Right renal pelvis (tissue), 4 donors: ENCODE measurements around the gene ZFYVE28. TPM values are rescaled to one million over a fixed set of nuclear protein-coding genes. Genes with fewer than 3 reads are reported as not detected.
"Not testable (repeated sequence)": the region's sequence is repeated elsewhere in the genome, so short reads cannot be mapped to it uniquely, and the experiment has no call there.

Source experiments
- DNase-seq, 4 donors: peaks; one replicate each; pipeline ENCODE4 v3.0.0-alpha.2; 2013; ENCODE audit warnings: low read depth in 4 of 4, low spot score in 3 of 4, missing footprints in 1 of 4
- polyA plus RNA-seq, 4 donors: library from polyadenylated mRNA; unstranded; fragments of 120-200 nt; gene quantifications; one replicate each; pipeline ENCODE4 v1.2.1, GENCODE V29; 2013; ENCODE audit not compliant: insufficient read length in 4 of 4

The ZFYVE28 gene
- polyA plus RNA-seq, 4 donors = 1.9 to 3.0 (median 2.5) TPM

DNA sequence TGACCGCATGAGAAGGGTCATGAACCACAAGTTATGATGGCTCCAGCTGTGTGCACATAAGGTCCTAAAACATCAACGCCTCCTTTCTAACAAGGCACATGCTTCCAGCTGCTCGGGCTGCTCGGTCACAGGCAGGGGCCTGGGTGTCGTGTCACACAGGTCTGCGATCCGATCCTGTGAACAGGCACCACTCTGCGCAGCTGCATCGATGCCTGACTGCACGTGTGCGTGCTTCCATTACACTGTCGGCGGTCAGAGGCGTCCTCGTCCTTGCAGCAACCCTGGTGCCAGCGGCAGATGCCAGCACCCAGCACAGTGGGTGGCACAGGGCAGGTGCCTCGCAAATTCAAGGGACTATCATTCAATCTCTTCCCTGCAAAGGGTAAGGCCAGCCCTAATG is 23.9 kb downstream of the ZFYVE28 start:
- DNase-seq = no peak

DNA sequence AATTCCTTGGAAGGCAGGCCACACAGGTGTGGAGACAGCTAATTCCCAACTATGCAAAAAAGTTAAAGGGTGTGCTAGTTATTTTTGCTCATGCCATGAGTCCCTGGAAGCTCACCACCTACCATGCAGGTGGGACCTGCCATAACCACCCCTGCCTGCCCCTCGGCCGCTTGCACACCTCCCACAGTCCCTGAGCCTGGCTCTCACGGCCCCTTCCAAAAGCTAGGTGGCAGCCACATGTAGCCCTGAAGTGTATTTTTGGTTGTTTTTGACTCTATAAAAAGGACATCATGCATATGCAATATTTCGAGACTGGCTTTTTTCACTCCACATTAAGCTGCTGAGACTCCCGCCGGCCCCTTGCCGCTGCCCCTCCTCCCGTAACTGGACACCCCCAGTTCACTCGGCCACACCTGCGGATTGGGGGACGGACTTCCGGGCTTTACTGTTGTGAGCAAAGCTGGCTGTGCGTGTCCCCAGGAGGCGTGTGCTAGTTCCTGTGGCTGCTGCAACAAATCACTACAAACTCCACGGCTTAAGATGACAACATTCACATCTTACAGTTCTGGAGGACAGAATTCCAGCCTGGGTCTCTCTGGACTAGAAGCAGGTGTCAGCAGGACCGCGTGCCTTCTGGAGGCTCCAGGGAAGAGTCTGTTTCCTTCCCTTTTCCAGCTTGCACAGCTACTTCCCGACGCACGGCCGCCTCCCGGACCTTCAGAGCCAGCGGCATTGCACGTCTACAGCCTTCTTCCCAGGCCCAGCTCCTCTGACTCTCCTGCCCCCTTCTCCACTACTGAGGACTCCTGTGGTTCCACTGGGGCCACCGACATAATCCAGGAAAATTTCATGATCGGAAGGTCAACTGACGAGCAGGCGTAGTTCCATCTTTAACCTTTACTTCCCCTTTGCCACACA is 24.8 kb downstream of the ZFYVE28 start:
- DNase-seq = peak in 1 of 4 donors; percentile 73

DNA sequence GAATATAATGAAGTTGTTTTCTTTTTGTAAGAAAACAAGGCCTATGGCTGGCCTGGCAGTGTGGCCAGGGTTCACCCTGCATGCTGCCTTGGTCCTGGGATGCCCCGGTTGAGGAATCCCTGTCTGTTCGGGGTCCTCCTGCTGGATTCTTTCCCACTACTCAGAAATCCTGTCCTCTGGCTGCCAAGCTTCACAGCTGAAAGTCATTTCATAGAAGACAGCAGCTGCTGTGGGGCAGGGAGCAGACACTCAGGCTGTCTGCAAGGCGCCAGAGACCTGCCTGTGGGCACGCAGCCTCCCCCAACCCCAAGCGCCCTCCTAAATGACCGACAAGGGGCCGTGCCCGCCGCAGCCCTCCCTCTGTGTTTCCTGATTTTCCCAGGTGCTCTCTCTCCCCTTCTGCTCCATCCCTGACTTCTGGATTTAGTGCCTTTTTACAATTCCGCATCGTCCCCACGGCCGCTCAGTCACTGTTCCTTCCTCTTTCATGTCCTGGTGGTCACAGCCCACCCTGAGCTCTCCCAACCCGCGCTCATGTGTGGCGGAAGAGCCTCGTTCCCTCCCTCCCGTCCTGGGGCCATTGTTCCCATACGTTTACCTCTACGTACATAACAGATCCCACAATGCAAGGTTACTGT is 27.5 kb downstream of the ZFYVE28 start:
- no peak for DNase-seq

DNA sequence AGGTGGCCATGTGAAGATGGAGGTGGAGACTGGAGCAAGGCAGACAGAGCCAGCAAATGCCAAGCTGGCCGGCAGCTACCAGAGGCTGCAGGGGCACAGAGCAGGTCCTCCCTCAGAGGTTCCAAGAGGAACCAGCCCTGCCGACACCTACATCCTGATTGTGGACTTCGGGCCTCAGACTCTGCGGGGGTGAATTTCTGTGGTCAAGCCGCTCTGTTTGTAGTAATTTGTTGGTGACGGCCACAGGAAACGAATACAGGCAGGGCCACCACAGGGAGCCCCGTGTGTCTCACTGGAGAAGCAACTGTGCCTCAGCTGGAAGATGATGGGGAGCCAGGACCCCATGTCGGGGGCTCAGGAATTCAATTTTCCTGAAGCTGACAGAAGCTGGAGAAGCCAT is 28.3 kb downstream of the ZFYVE28 start:
- DNase-seq = no peak

DNA sequence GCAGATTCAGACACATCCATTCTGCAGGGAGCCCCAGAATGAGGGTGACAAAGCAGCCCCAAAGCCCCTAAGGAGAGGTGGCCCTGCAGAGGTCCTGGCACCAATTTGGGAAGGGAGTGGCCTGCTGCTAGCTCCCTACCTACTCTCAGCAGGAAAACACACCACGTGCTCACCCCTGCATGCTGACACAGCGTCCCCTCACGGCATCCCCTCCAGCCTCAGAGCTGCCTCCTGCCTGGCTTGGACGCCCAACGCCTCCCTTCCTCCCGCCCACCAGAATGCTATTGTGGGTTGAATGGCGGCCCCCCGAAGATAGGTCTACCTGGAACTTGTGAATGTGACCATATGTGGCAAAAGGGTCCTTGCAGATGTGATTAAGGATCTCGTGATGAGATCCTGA is 28.8 kb downstream of the ZFYVE28 start:
- DNase-seq = no peak

DNA sequence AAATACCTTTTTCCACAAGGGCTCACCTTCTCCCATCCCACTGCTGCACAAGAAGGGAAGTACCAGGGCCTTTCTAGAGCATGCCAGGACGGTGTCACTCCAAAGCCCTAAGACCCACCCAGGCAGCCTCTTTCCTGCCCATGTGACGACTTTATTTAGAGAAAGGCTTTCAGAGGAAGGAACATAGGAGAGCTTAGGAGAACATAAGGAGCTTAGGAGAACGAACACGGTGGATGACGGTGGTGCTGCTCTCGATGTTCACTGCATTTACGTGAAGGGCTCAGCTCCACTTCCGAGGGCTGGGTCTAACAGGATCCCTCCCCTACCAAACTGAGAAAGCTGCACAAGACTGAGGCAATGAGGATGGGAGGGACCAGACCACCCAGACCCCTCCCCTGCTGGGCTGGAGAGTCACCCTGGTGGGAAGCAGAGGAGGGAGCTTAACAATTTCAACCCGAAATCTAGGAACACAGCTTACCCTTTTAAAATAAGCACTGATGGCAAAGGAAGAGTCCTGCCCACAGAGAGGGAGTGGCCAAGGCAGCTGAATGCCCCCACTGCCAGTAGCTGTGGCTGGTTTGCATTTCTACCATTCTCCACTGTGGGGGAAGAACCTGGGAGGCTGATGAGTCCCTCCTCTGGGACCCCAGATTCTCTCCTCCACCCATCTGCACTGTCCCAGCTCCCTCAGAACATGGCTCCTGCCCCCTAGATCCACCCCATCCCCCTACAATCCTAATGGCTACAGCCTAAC is 29.8 kb downstream of the ZFYVE28 start:
- DNase-seq = no peak

DNA sequence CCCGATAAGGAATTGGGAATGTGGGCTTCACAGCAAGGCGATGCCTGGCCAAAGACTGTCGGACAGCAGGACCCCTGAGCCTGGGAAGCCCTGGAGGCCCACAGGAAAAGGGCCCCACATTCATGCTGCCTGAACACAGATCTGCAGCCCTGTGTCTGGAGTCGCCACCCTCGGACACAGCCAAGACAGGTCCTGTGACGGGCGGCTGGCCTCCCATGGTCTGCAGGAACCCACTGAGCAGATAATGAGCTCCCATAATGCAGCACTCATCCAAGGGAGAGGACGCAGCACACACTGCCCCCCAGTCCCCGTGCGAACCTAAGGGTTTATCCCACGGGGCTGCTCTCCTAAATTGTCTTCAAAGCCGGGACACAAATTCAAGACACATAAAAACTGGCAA is 30.6 kb downstream of the ZFYVE28 start:
- no peak for DNase-seq

DNA sequence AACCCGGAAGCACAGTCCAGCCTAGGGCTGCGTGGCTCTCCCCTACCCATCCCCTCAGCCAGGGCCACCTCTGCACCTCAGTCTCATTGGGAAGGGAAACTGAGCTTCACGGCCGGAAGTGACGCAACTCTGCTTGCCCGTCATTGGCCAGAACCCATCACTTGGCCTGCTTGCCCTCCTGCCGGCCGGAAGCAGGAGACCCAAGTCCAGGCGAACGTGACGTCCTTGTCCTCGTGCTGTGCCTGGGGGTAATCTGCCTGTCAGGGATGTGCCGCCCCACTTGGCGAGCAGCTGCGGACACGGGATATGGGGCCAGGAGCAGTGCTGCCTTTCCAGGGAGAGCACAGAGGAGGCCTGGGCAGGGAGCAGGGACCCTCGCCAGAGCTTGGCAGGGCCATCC is 31.2 kb downstream of the ZFYVE28 start:
- DNase-seq = no peak

DNA sequence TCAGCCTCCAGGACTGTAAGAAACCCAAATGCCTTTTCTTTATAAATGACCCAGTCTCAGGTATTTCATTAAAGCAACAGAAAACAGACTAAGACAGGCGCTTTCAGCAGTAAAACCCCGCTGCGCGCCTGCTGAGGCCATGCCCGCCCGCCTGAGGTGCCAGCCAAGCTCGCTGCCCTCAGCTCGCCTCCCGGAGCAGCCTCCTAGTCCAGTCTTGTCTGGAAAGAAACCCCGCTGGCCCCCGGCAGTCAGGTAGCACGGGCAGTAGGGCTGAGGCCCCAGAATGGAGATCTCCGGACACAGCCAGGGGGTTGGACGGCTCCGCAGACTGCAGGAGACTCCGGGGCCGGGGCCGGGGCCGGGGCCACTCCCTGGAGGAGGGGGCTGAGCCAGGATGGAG is 31.7 kb downstream of the ZFYVE28 start:
- DNase-seq = no peak

DNA sequence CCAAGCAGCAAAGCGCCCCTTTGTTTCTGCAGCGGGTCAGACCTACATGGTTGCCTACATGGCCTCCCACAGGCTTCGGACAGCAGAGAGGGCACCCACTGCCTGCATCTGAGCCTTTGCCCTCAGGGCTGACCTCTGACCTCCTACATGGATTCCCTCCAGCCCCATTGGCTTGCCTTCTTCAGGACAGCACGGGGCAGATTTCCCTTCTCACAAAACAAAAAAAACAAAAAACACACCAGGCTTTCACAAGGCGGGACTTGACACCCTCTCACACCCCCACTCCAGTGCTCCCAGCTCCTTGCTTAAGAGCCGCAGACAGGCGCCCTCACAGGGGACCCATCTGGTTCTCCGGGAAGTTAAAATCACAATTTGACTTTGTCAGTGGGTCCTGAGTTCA is 32.9 kb downstream of the ZFYVE28 start:
- DNase-seq = no peak

DNA sequence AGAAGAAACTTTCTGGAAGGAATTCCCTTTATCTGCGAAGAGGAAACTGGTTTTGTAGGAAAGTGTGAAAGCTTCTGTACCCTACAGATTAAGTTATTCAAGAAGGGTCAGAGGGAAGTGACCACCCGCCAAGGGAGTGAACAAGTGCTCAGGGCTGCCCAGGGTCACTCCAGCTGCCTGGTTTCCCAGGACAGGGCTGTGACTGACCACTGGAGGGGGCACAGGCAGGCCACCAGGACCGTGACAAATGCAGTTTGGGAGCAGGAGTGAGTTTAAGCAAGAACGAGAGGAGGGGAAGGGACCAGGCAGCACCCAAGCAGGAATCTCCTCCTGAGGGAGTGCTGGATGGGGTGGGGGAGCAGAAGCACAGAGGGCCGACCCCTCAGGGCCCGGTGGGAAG is 34.2 kb downstream of the ZFYVE28 start:
- DNase-seq = no peak

DNA sequence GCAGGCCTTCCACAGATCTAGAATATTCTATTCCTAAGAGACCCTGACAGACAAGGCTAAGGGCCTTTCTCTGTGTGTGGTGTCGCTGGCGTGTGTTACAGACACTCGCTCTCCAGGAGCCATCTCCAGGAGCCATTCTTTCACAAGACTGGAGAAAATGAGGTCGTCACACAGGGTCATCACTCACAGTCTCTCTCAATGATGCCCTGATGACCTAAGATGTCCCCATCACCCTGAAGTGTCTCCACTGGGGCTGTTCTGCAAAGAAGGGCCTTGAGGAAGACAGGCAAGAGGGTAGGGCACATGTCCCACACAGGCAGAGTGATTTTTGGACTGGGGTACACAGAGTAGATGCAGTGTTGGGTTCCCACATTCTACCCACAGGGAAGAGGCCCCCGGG is 34.7 kb downstream of the ZFYVE28 start:
- DNase-seq = no peak

DNA sequence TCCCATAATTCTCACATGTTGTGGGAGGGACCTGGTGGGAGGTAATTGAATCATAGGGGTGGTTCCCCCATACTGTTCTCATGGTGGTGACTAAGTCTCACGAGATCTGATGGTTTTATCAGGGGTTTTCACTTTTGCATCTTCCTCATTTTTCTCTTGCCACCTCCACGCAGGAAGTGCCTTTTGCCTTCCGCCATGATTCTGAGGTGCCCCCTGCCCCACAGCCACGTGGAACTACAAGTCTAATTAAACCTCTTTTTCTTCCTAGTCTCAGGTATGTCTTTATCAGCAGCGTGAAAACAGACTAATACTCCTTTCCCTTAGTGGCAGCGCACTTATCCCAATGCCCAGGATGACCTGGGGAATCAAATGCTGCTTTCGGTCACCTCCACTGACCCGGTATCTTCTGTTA is 35.2 kb downstream of the ZFYVE28 start:
- not testable (repeated sequence) for DNase-seq

DNA sequence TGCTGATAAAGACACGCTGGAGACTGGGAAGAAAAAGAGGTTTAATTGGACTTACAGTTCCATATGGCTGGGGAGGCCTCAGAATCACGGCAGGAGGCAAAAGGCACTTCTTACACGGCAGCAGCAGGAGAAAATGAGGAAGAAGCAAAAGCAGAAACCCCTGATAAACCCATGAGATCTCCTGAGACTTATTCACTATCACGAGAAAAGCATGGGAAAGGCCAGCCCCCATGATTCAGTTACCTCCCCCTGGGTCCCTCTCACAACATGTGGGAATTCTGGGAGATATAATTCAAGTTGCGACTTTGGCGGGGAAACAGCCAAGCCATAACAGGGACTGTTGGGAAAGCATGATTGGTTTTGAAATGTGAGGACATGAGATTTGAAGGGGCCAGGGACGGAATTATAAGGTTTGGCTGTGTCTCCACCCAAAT is 35.7 kb downstream of the ZFYVE28 start:
- DNase-seq = not testable (repeated sequence)

DNA sequence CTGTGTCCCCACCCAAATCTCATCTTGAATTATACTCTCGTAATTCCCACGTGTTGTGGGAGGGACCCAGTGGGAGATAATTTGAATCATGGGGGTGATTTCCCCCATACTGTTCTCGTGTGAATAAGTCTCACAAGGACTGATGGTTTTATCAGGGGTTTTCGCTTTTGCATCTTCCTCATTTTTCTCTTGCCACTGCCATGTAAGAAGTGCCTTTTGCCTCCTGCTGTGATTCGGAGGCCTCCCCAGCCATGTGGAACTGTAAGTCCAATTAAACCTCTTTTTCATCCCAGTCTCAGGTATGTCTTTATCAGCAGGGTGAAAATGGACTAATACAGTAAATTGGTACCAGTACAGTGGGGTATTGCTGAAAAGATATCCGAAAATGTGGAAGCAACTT is 37.9 kb downstream of the ZFYVE28 start:
- DNase-seq = not testable (repeated sequence)

DNA sequence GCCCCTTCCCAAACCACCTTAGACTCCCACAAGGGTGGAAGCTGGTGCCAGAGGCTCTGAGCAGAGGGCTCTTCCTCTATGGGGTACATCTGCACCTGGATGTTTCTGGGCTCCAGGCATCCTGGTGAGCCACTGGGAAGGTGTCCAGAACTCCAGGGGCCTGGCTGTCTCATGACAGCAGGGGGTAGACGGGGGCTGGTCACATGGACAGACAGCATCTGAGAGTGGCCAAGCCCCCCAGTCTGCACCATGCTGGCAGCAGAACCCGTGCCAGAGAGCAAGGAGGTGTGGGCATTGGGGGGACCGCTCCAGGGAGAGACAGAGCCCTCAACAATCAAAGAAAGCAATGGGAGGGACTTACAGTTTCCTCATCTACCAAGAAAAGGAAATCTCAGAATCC is 39.5 kb downstream of the ZFYVE28 start:
- no peak for DNase-seq

DNA sequence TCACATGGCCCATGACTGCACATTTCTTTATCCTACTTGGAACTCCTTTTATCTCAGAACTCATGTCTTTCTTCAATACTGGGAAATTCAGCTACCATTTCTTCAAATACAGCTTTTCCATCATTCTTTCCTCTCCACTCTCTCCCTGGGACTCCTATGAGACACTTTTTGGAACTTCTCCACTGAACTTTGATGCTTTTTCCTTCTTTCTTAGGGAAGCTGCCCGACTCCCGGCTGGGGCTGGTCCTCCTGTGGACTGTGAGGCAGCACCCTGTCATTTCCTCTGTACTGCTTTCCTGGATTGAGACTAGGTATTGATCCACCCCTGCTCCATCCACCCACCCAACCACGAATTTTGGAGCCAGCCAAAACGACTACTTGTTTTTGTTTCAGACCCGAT is 40.0 kb downstream of the ZFYVE28 start:
- no peak for DNase-seq

DNA sequence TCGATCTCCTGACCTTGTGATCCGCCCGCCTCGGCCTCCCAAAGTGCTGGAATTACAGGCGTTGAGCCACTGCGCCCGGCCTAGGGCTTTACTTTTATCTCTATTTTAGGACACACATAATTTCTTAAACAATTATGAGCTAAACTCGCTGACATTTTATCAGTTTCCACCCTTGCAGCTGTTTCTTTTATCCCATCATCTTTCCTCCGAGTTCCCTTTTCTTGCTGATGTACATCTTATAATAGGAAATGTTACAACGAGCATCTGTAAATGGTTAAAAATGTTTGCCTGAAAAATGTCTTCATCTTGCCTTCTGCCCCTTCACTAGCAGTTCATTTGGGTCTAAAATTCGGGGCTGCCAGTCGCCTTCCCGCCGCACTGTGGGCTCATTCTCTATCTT is 41.2 kb downstream of the ZFYVE28 start:
- DNase-seq = no peak

DNA sequence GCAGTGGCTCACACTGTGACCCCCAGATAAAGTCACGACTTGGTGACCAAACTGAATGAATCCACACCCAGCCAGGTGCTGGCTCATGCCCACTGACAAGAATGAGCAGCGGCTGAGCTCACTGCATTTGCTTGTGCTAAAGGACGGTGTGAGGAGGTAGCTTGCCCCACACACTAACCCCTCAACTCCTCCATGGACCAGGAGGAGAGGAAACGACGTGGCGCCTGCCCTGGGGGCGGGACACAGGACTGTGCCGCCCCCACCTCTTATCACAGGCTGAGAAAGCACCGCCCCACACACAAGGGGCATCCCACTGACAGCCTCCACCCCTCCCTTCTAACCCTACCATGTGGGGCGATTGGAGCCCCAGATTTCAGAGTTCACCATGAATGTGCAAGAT is 43.0 kb downstream of the ZFYVE28 start:
- no peak for DNase-seq

DNA sequence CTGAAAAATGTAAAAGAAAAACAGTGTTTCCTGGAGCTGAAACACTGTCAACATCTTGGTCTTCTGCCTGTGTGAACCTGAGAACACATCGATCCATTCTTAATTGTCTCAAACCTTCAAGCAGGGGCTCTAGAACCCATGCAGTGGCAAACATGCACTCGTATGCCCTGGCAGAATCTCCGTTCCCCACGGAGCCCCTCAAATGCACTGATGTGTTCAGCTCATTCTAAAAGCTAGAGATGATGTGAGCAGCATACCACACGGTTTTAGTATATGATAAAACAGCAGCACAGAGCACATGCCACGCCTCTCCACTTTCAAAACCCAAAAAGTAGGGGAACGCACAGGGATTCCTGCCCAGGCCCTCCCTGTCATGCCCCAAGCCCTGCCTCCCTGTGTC is 44.9 kb downstream of the ZFYVE28 start:
- no peak for DNase-seq

DNA sequence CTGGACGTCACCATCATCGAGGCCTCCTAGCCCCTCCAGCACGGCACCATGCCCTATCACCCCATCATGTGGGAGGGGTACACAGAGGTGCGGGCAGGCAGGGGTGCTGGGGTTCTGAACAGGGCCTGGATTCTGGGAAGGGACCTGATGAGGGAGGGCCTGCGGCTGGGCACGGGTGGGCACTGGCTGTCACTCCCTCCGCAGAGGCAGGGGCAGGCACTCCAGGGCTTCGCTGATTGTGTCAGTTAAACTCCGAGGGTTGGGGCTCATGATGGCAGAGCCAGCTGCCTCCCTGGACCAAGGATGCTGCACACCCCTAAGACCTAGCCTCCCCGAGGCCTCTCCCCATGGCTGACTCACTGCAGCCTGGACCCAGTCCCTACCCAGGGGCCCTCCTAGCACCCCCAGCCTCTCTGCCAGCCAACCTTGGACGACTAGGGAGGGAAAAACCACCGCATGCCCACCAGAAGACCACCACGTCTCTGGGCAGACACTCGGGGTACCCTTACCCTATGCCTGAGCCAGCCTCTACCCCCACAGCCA is 45.9 kb downstream of the ZFYVE28 start:
- DNase-seq = no peak
